GM19193 (cell line): ENCODE results near the gene ATXN7.
A peak's percentile ranks its signal among the peaks of the same experiment; 100 is the strongest.

ENCODE experiments used
- POLR2A ChIP-seq: IDR thresholded peaks from 4 replicates; pipeline ENCODE4 v1.6.1; 2011; ENCODE audit not compliant: insufficient read depth, insufficient read length; ENCODE audit errors: extremely low read depth

The ATXN7 gene

DNA sequence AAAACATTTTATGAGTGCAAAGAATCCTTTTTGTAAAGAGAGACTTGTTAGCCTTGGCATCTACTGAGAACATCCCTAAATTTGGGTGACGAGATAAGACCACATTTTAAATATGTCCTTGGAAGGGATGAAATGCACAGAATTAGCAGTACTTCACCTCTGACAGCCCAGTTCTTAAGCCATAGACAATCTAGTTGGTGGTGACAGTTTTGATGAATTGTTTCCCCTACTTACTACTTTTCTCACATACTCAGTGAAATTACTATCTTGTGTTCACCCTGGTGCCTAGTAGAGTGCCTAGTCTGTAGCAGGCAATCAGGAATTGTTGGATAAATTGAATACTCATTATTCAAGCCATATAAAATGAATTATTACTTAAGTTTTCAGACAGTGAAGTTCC is 45.1 kb downstream of the ATXN7 start:
- no peak for TF ChIP-seq POLR2A

DNA sequence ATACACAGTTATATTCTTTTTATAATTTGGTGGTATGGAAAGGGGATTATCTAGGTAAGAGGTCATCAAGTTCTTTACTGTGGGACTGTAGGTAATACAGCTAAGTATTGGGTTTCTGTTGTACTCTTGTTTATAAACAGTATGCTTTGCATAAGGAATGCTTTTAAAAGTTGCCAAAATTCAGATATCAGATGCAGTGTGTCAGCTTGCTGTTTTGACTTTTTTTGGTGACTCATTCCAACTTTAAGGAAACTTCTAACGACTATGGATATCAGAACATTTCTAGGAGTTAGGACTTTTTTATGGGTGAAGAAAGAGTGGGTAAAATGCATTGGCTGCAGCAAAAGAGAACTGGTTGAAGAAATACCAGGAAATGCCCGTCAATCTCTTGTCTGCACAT is 45.8 kb downstream of the ATXN7 start:
- no peak for TF ChIP-seq POLR2A

DNA sequence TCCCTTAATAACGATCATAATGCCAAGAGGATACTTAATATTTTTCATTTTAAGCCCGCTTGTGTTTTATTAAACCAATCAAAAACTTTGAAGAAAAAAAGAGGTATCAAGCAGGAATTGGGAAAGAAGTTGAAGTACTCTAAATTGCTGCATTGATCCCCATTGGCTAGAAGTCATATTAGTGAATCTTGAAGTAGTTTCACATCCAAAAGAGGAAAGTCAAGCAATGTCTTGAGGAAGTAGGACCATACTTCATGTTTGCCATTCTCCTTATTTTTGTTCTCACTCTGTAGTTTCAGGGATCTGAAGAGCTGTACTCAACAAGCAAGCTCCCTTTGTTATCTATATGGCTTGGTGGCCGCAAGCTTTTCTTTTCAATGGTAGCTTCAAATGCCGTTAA is 46.3 kb downstream of the ATXN7 start:
- TF ChIP-seq POLR2A, result no peak

DNA sequence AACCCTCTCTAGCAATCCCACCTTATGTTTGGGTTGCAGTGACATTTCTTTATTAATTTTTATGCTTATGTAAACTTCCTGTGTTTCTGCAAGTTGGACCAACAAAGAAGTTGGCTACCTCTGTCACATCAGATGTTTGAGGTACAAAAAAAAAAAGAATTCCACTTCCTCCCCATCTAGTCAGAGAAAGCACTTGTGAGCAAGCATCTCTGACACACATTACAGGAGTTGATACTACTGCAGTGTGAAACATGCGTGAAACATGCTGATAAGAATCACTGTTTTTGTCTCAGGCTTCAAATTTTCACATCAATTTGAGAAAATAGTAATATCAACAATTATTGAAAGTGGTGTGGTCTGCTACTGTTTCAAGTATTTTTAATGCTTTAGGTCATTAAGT is 47.2 kb downstream of the ATXN7 start:
- no peak for TF ChIP-seq POLR2A

DNA sequence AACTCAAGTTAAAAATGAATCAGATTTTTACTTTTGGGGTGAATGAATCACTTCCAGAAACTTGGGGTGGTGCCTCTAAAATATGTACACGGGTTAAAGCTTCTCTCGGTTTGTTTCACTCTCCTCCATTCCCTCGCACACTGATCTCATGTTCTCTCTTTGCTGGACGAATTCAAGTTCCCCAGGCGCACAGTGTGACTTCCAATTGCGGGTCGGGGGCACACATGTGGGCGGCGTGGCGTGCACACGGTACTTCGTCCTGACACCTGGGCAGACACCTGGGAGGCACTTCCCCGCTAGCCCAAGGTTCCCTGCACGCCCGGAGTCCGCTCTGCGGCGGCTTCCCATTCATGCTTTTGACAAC is 47.8 kb downstream of the ATXN7 start:
- no peak for TF ChIP-seq POLR2A

DNA sequence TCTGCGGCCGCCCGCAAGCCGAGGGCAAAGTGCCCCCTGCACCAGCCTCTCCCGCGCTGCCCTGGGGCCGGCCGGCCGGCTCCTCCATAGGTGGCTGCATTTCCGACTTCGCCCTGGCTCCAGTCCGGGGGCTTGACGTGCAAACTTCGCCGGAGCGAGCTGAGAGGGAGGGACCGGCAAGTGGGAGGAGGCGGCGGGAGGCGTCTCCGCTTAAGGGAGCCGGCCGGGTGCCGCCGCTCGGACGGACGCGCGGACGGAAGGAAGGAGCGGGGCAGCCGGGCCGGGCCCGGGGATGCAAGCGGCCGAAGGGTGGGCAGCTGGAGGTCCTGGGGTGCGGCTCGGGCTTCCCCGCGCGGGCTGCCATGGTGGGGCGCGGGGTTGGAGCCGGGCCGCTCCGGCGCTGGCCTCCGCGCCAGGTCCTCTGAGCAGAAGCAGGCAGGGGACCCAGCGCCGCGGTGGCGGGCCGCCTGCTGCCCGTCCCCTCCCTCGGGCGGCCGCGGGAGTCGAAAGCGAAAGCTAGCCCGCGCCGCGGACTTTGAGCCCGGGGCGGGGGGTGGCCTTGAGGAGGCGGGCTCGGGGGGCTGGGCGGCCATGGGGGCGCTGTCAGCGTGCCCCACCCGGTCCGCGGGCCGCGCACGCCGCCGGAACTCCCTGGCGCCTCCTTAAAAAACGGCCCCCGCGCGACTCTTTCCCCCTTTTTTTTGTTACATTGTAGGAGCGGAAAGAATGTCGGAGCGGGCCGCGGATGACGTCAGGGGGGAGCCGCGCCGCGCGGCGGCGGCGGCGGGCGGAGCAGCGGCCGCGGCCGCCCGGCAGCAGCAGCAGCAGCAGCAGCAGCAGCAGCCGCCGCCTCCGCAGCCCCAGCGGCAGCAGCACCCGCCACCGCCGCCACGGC is 48.5 kb downstream of the ATXN7 start, which contains the start of gene SCAANT1:
TSS of gene SCAANT1 (minus strand) at position 511 of the 895 bp plus-strand sequence.
- TF ChIP-seq POLR2A, result peak; percentile 70

DNA sequence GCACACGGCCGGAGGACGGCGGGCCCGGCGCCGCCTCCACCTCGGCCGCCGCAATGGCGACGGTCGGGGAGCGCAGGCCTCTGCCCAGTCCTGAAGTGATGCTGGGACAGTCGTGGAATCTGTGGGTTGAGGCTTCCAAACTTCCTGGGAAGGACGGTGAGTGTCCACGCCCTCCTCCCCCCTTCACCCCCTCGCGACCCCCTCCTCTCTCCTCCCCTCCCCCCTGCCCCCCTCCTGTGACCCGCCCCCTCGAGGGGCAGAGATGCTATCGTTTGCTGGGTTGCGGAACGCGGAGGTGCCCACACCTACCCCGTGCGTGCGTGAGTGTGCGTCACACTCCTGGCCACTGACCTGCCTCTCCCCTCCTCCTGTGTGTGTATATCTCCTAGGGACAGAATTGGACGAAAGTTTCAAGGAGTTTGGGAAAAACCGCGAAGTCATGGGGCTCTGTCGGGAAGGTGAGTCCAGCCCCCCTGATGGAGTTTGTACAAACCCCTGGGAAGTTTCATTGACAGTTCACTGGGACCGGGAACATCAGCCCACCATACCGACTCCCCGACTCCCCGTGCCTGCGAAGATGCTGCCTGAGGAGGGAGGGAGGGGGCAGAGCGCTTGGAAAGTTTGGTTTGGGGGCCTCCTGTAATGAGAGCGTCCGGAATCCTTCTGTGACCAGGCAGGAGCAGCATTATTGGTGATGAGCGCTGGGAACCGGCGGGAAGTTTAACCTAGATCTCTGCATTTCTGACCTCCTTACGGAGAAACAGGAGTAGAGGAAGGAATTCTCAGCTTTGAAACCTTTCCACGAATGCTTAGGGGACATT is 49.3 kb downstream of the ATXN7 start:
- TF ChIP-seq POLR2A, result no peak

DNA sequence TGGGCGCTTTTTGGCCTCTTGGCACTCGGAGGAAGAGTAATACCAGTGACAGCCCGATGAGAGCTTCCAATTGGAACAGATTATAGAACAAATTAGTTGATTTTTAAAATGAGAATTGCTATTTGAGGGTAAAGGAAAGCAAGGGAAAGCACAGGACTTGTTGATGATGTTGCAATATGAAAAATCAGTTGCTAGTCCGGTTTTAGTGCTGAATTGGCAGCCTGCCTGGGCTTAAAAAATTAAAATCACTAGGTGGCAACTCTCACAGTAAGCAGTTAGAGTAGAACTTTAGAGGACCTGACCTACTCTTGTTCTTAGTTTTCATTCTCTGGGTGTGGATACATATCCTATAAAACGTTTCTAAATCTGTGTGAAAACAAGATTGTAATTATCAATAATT is 50.6 kb downstream of the ATXN7 start:
- TF ChIP-seq POLR2A, result no peak

DNA sequence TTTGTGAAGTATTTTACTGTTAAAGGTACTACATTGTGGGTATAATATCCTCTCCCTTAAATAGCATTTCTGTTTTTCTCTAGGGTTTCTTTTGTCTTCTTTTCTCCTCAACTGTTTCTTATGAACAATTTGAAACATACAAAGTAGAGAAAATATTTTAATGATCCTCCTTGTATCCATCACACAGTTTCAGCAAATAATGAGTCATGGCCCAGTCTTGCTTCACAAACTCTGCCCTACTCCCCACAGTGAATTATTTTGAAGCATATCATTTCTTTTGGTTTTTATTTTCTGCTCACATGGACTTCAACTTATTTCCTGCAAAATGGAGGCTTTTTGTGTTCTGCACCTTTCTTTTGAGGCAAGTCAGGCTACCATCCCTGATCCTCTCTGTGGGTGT is 54.7 kb downstream of the ATXN7 start:
- no peak for TF ChIP-seq POLR2A

DNA sequence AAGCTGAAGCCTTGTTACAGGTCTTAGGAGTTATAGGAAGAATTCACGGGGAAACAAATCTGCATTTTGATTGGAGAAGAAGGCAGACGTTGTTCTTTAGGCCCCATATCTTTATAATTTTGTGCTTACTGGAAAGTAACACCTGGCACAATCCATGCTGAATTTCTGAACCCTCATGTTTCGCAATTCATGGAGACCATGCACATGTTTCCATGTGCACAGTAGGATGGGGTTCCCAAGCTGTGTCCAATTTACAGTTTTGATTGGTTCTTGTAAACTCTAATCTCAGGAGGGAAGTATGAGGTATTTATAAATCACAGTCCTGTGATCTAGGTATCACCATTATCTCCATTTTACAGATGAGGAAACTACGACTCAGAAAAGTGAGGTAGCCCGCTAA is 56.3 kb downstream of the ATXN7 start:
- TF ChIP-seq POLR2A, result no peak

DNA sequence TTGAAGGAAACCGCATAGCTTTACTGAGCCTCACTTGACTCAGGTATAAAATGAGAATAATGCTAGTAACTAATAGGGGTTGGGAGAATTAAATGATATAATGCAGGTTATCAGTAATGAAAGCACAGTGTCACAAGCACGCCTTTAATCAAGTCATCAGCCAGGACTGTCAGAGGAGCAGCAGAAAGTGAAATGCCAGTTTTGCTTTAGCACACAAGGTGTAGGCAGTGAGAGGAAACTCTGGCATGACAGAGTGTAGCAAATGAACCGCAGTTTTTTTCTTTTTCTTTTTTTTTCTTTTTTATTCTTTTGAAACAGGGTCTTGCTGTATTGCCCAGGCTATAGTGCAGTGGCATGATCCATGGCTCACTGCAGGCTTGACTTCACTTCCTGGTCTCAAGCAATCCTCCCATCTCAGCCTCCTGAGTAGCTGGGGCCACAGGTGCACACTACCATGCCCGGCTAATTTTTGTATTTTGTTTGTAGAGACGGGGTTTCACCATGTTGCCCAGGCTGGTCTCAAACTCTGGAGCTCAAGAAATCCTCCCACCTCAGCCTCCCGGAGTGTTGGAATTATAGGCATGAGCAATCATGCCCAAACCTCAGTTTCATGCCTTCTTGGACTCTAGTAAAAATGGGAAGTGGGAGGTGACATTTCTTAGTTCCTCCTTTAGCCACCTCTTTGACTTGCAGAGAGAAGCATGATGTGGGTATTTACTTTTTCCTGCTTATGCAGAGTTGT is 58.2 kb downstream of the ATXN7 start:
- no peak for TF ChIP-seq POLR2A

DNA sequence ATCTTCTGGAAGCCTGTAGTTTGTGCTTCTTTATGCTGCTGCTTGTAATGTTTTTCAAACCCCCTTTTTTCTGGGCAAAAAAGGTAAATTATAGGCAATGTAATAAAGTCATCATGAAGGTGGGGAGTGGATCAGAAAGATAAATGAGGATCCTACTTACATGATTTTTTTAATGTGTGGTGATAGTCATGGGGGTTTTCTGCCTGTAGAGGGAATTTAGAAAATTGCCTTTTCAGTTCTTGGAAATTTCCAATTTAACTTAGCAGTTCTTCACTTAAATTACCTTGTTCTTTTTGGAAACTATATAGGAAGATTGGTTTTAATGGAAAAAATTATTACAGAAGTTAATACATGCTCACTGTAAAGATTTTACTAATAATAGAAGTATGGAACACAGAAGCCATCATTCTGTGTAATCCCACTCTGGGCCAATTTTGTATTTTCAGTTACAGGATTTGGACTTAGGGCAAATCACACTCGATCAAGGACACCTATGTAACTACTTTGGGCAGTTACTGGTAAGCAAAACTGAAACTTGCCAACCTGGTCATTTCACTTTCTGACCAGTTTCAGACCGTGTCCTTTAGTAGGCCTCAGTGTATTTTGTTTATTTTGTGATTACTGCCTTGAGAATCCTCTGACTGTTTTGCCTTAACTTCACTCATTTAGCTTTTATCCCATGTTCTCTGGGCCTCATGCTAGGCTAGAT is 59.0 kb downstream of the ATXN7 start:
- no peak for TF ChIP-seq POLR2A

DNA sequence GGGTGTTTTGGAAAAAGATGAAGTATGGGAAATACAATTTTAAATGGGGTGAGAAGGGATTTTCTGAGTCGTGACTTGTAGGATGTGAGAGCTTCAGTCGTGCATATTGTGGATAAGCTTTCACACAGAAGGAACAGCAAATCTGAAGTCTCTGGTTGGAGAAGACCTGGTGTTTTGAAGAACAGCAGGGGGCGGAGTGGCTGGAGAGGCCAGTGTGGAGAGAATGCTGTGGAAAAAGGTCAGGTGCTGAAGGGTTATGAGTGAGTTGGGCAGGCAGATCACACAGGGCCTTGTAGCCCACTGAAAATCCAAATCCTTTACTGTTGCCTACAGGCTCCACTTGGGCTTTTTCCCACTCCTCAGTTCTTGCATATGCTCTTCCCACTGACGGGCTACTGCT is 62.6 kb downstream of the ATXN7 start:
- no peak for TF ChIP-seq POLR2A

DNA sequence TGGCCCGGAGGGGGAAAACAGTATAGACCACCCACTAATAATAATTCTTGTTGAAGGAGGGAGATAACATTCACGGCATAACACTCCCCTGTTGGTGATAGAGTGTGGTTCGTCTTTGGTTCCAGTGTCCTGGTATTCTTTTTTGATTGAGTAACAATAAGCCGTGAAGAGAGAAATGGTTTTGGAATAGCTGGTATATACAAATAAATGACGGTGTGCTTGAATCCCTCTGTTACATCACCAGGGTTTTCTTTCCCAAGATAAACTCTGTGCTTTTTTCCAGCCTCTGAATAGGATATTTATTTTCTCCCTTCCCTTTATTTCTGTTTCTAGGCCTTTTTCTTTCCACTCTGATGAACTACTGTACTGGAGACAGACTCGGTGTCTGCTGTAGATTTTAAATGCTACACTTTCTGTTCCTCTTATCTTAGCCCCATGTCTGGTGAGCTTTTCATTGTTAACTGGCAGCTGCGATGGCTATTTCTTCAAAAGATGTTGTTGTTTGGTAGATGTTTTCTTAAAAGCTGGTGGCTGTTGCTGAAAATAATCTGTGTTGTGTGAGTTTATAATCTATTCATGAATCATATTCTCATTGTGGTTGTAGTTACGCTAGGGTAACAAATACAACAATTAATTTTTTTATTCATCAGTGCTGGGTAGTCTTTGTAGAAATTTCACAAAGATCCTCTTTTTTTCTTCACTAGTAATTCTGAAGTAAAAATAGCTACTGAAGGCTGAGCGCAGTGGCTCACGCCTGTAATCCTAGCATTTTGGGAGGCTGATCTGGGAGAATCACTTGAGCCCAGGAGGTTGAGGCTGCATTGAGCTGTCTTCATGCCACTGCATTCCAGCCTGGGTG is 64.0 kb downstream of the ATXN7 start:
- TF ChIP-seq POLR2A, result no peak

DNA sequence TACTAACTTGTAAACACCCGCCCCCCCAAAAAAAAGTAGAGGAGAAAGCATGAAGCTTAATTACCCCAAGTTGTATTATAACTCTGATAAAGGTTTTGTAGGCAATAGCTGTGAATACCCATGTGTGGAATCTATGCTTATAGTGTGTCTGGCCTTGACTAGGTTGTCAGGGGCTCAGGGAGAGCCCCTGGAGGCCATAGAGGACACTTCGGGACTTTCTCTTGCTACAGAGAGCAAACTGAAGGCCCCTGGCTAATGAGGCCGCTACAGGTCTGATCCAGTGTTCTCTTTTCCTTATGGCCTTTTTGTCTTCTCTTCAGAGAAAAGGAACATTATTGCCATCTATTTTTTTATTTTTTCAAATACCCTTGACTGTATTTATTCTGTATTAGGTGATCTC is 67.6 kb downstream of the ATXN7 start:
- TF ChIP-seq POLR2A, result no peak
